CD4-positive, alpha-beta T cell treated with Interleukin-4 for 4 hours (primary cell): Measurements from ENCODE around the gene FBXW7.

Source experiments
- DNase-seq: peaks from one replicate; pipeline ENCODE4 v3.0.0-alpha.2; 2020

Gene FBXW7

DNA sequence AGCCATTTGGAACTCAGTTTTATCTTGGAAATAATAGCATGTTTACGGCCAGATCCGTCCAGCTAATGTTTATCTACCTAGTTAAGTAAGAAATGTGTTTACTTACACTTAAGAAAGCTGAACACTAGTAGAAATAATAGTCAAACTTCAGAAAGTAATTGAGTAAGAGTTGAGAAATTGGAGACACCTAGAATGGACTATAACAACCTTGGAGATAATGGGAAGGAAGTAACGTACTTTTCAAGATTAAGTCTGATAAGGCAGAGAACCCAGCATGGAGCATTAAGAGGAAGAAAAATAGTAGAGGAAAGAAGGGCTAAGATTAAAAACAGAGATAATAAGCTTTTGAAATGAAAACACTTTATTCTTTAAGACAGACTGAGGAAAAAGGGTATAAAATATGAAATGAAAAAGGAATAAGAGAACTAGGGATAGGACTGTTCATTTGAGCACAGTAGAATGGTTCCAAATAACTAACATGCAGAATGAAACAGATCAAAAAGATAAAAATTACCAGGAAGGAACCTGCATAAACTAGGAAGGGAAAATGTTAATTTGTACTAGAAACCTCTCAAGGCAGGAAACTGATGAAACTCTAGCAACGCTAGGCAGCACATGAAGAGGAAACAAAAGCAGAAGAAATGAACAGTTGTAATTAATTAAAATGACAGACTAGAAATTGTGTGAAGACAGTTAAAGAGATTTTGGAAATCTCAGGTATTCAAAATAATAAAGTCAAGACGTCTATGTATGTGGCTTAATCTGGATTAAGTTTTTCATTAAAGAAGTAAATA lies 71.7 kb downstream of the FBXW7 start:
- DNase-seq, result no peak

DNA sequence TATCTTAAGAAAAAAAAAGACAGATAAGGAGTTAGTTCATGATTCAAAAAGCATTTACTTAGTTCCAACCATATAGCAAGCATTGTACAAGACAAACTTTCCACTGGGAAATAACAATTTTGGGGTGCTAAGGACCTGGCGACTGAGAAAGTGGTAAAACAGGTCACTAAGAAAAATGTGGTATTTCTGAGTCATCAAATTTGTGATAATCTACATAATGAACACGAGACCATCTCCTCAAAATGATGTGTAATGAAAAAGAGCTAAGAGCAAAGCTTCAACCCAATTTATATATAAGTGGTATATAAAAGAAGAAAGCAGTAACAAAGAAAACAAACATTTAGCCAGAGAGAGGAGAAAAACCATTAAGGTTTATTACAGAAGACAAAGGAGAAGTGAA lies 72.3 kb downstream of the FBXW7 start:
- DNase-seq, result no peak

DNA sequence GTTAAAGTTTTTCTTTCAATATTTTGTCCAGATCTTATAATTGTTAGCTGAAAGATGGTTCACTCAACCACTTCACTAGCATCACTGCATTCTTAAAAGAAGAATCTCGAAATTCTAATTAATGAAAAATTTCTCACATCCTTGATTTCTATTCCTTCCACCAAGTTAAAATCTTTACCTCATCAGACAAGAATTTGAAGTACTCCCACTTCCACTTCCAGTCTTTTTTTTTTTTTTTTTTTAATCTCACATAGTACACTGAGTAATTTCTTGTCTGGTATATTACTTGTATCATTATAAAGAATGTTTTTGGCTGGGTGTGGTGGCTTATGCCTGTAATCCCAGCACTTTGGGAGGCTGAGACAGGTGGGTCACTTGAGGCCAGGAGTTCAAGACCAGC lies 73.2 kb downstream of the FBXW7 start:
- no peak for DNase-seq

DNA sequence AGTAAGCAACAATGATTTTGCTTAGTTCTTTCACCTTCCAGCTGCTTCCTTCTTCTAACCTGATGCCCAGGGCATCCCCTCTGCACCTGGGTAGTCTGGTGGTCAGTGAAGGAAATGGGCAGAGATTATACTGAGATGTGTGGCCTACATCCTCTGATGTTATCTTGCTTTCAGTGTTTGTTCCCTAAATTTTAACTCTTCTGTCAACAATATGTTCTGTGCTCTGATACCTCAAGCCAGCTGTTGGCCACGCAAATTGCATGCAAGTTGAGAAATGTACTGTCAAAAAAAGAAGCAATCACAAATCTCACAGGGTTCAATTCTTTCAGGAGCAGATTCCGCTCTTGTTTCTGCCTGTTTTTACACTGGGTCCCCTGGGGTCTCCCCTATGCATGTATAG lies 73.8 kb downstream of the FBXW7 start:
- DNase-seq, result no peak

DNA sequence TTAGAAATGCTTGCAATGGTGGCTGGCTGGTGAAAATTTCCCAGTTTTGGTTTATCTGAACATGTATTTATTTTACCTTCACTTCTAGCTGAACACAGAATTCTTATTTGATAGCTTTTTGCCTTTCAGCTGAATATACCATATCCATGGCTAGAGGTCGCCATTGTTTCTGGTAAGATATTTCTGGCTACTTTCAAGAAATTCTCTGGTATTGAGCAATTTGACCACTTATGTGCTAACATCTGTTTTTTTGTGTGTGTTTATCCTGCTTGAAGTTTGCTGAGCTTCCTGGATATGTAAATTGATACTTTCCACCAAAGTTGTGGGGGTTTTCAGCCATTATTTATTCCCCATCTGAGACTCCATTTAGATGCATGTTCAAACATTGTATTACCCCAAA lies 75.4 kb downstream of the FBXW7 start:
- no peak for DNase-seq

DNA sequence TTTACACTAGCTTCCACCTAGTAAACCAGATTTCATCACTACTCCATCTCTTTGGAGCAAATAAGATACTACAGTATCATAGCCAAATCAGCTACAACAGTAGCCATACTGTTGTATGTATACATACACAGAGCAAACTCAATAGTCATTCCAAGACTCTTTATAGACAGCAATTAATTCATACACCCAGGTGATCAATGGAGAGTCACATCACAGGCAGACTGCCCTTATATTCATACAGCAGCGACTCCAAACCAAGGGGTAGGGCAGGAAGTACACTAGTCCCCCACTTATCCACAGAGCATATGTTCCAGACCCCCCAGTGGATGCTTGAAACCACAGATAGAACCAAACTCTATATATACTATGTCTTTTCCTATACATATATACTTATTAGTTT lies 76.6 kb downstream of the FBXW7 start:
- no peak for DNase-seq

DNA sequence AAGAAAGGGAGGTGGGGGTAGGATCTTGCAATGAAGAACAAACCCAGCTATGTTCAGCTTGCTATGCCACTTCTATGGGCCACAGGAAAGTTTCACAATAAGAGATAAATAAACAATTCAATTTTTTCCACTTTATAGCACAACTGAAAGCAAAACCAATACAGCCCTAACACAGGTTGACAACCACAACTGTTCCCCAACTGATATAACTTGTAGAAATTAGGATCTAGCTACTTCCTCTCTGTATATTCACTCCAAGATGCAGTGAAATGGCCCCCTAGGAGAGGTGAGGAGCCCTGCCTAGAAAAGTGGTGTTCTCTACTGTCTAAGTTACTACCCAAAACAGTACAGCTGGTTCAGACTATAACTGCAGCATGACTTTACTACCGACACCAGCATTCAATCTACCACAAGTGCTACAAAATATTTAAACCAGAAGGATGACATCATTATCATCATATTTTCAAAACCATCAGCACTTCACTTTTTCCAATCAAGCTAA lies 77.0 kb downstream of the FBXW7 start:
- DNase-seq, result peak; percentile 21

DNA sequence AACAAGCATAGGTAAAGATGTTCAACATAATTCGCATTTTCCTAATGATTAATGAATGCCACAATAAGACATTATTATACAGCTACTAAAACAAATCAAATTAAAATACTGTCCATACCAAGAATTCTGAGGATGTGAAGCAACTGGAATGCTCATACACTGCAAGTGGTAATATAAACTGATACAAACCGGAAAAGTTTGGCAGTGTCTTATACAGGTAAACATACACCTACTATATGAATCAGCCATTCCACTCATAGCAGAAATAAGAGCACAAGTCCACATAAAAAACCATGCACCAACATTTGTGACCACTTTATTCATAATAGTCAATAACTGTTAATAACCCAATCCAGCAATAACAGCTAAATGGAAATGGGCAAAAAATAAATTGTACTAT lies 79.3 kb downstream of the FBXW7 start:
- DNase-seq, result no peak

DNA sequence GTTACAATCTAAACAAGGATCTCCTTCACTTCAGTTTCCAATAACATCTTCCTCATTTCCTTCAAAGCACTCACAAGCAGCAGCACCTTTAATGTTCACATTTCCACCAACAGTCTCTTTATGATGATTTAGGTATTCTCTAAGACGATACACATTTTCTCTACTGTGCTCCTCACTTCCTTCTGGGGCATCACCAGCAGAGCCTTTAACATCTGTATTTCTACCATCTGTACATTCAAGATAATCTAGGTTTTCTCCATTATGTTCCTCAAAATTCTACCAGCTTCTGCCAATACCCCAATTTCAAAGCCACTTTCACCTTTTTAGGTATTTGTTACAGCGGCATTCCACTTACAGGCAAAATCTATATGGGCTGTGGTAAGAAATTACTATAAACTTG lies 80.6 kb downstream of the FBXW7 start:
- DNase-seq, result no peak

DNA sequence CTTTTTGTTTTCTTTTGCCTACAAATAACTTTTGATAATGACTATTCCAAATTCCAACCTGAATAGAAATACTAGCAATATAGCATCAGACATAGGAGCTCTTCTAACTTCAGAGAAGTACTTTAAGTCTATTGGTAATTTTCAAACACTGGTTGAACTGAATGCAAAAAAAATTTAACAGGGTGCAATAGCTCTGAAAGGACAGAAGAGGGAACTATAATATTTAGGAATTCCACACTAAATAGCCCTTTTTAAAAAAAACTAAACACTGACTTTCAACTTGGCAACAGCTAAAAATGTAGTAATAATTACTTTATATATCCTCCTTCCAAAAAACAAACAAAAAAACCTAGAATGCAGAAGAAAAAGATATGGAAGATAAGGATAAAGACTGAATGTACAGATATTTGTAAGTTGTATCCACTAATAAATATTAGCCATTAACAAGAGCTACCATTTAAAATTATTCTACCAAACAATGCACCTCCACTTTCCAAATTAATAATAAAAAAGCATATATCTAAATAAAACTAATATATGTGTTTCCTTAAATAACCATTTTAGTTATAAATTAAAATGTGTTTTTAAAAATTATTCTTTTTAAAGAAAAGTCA lies 81.4 kb downstream of the FBXW7 start:
- DNase-seq, result peak; percentile 14

DNA sequence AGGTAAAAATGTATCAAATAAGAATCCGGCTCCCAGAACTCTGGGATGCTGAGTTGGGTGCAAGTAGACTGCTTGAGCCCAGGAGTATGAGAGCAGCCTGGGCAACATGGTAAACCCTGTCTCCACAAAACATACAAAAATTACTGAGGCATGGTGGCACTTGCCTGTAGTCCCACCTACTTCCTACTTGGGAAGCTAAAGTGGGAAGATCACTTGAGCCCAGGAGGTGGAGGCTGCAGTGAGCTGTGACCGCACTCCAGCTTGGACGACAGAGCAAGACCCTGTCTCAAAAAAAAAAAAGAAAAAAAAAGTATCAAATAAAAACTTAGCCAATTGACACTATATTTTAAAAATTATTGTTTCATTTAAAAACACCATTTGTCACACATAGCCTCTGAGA lies 84.4 kb downstream of the FBXW7 start:
- DNase-seq, result no peak

DNA sequence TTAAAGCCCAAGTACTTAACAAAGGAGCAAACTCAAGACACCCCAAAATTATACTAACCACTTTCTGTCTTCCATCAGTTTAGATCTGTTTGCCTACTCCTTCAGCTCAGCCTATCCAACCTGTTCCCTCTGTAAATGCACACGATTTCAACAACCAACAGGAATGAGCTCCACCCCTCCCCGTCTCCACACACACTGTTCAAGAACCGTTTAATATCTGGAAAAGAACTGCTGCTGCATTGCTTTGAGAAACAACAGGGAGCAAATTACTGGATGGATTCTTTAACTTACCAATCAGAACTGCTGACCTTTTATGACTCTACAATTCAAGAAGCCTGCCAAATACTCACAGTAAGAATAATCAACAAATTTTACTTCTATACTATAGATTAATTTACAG lies 87.0 kb downstream of the FBXW7 start:
- no peak for DNase-seq

DNA sequence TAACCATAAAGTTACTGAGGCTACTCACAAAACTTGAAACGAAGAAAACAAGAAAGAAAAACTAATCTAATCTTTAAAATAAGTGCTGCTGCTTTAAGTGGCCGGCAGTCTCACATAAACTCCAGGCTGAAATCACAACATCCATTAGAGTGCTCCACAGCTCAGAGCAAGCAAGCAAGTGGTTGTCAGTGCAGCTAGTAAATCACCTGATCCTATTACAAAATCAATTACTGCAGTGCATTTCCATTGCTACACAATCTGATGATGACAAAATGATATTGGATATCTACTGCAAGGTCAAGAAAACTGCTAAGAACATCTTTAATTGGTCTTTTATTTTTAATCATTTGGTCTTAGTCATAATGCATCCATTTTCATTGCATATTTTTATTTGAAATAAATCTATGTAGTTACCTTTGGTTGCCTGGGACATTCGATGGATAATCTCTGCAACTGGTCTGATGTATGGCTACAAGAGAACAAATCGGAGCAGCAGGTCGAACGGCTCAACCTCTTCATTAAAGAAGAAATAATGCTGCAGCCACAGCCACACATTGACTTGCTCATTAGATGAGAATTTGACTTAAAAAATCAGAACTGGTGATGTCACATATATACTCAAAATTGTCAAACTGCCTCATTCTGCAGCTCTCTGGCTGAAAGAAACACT lies 87.7 kb downstream of the FBXW7 start:
- DNase-seq, result no peak

DNA sequence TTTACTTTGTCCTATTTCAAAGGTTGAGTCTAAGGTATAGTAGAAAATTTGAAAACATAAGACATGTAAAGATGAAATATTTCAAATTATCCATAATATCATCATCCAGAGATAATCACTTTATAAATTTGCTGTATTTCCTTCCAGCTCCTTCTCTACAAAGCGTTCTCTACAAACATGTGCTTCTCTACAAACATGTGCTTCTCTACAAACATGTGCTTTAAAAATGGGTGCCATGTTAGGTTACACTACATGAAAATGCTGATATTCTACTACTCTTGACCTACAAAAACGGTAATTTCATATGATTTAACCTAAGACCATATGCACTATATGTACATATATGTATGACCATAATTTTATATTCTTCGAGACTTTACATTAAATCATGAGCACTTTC lies 92.0 kb downstream of the FBXW7 start:
- no peak for DNase-seq

DNA sequence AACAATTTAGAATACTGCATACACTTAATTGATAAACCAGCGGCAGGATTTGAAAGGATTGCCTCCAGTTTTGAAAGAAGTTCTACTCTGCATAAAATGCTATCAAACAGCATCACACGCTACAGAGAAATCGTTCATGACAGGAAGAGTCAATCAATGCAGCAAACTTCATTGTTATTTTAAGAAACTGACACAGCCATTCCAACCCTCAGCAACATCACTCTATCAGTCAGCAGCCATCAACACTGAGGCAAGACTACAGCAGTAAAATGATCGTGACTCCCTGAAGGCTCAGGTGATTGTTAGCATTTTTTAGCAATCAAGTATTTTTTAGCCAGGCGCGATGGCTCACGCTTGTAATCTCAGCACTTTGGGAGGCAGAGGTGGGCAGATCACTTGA lies 98.3 kb downstream of the FBXW7 start:
- no peak for DNase-seq

DNA sequence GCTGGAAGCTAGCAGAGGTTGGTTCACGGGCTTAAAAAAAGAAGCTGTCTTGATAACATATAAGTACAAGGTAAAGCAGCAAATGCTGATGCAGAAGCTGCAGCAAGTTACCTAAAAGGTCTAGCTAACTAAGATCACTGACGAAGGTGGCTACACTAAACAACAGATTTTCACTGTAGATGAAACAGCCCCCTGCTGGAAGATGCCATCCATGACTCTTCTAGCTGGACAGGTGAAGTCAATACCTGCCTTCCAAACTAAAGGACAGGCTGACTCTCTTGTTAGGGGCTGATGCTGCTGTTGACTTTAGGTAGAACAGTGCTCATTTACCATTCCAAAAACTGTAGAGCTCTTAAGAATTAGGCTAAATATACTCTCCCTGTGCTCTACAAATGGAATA lies 99.5 kb downstream of the FBXW7 start:
- DNase-seq, result no peak

DNA sequence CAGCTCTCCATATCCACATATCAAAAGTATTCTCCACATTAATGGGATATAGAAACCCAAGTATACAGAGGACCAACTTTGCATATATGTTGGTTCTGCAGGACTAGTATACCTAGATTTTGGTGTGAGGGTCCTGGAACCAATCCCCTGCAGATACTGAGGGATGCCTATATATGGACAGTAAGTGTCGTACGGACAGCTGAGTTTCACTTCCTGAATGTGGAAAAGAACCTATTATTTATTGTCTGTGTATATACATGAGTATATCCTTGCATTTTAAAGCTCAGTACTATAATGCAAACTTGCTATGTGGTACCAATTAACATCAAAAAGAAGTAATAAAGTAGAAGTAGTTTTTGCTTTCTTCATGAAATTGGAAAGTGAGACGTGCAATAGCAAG lies 101.9 kb downstream of the FBXW7 start:
- DNase-seq, result no peak

DNA sequence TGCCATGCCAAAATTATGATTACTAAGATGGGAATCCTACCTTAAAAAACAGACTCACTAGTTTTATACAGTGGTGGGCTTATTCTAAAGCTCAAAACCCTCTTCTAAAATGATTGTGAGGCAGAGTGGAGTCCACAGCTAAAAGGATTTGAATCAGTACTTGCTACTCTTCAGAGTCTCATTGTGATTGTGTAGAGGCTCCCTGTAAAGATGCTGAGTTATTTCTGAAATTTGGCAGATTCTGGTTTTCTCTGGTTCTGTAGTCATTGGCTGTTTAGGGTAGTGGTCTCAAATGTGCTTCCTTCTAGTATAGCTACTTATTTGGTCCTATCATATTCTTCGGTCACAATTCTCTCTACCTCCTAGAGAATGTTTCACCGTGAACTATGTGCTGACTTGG lies 104.1 kb downstream of the FBXW7 start:
- DNase-seq, result no peak

DNA sequence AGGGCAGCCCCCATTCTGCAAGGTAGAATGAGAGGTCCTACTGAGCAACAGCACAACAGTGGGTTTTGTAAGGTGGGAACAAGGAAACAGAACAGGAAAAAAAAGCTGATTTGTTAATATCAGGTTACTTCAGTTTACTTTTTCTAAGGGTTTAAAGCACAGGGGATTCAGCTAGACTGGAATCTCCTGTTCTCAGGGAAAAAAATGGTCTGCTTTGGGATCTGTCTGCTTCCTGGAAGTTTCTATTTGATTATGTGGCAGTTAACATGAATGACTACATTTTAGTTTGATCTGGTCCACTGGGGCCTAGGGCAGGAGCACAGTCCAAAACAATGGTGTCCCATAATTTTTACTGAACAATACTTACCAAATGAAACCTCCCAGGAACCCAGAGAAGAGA lies 104.6 kb downstream of the FBXW7 start:
- DNase-seq, result no peak

DNA sequence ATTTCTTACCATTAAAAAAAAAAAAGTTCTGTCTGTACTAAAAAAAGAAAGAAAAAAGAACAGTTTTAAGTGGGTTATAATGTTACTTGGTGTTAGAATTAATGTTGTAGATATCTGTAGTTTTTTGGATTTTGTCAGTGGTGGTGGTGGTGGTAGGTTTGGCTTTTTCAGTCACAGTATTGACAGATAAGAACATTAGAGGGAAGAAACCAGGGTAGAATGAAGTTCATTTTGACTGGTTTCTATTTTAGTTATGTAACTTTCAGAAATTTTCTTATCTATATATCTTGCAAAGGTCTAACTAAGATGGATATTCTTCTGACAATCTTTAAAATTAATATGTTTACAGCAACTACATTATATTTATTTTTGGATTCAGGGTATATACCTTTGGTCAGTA lies 105.4 kb downstream of the FBXW7 start:
- no peak for DNase-seq

DNA sequence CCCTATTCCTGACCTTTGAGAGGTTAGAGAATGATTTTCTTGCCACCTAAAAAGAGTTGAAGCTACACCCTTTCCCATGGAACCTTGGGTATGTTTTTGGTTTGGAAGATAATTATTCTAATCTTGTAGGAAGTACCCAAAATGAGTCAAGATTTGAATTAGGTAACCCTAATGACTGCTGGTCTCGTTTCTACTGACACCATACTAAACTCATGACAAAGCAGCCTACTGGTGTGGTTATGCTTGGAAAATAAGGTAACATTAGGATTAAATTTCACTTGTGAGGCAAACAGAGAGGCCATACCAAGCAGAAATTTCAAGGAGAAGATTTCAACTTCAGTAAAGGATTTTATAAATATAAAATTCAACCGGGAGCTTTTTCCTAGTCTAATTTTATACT lies 107.9 kb downstream of the FBXW7 start:
- DNase-seq, result no peak

DNA sequence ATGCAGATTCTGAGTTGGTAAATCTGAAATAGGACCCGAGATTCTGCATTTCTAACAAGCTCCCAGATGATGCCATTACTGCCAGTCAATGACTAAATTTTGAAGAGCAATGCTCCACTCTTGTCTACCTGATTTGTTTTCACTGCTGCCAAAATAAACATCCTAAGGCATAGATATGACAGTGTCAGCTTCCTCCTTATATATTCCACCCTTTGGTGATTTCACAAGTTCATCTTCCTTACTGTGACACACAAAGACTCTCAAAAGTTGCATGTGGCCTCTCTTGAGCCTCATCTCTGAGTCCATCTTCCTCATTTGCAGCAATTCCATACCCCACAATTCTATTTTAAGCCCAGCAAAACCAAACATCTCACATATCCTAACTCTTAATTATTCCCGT lies 110.9 kb downstream of the FBXW7 start:
- no peak for DNase-seq

DNA sequence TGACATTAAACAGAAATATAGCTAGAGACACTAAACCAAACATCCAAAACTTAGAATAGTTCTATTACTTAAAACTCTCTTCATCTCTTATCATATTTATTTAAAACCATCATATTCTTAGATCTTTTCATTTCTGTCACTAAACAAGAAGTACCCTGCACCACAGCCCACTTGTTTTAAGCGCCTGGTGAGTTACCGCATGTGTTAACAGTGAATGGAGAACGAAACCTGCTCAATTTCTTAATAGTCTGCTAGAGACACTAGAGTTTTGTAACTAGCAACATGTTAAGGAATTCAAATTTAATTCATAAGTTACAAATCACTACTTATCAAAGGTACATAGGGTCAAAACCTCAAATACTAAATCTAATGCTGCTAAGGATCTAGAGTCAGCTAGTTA lies 111.5 kb downstream of the FBXW7 start:
- no peak for DNase-seq

DNA sequence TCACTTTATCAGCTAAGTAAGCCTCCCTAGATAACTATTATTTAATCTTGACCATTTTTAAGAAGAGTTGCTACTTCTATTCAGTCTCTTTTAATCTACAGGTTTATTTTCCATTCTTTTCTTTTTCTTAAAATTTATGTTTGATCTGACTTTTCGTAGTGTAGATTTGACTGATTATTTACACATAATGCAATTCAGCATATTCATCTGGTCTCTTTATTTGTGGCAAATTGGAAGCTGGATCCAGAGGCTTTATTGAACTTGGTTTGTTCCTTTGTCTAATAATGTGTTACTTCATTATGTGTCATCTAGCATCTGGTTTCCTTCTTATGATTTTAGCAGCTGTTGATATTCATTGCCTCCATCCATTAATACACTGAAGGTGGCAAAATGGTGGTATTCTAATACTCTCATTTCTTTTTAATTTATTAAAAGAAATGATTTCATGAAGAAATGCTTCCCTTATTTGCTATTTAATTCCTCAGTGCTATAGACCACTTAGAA lies 113.0 kb downstream of the FBXW7 start:
- DNase-seq, result no peak
